ENCODE data around the gene CDKN2B-AS1. TPM values are rescaled to one million over a fixed set of nuclear protein-coding genes. Genes with fewer than 3 reads are reported as not detected.

CDKN2B-AS1 gene
- total RNA-seq, 1 experiment from 2014 or later, result 0.24 TPM

- ATAC-seq, result no peak
- Mint-ChIP-seq H3K27ac (no peak overlapping the region), H3K36me3 (no peaks in the 10 kb centered on the region), H3K27me3 (ENCODE audit: low read depth) (no peaks in the 10 kb centered on the region), H3K4me3 (no peak overlapping the region), H3K4me1 (peaks cover 19% of the 10 kb centered on the region), H3K9me3 (no peaks in the 10 kb centered on the region)
- TF ChIP-seq TP53 (CRISPR knock-in tag; IDR thresholded peaks at IDR 0.05) (no peak), NR1H2 (CRISPR knock-in tag; IDR thresholded peaks at IDR 0.05) (no peak), ZSCAN18 (CRISPR knock-in tag; IDR thresholded peaks at IDR 0.05) (no peak), AFF4 (CRISPR knock-in tag; IDR thresholded peaks at IDR 0.05; ENCODE audit: borderline replicate concordance) (no peak)
- DNase-seq (ENCODE audit: low spot score), result no peak
- POLR2A ChIA-PET, result no interaction called here
- CTCF ChIA-PET, result no interaction called here
Measured at GRCh38 chr9:22098643-22099332, 104.2 kb downstream of the CDKN2B-AS1 start.

DNA sequence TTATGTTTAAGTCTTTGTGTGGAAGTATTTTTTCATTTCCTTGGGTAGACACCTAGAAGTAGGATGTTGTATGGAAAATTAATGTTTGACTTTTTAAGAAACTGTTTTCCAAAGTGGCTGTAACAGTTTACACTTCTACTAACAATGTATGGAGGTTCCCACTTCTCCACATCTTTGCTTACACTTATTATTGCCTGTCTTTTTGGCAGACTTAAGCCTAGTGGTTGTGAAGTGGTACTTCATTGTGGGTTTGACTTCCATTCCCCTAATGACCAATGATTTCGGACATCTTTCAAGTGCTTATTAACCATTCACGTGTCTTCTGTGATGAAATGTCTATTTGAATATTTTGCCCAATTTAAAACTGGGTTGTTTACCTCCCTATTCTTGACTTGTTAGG is 106.0 kb downstream of the CDKN2B-AS1 start:
- ChIA-PET POLR2A (no interaction called here), CTCF (no interaction called here)
- H3K36me3 Mint-ChIP-seq, result no peaks in the 10 kb centered on the region
- no peak overlapping the region for H3K27ac Mint-ChIP-seq
- H3K4me1 Mint-ChIP-seq, result peaks cover 19% of the 10 kb centered on the region
- no peaks in the 10 kb centered on the region for H3K27me3 Mint-ChIP-seq (ENCODE audit: low read depth)
- no peak overlapping the region for H3K4me3 Mint-ChIP-seq
- peak; percentile 26 for ATAC-seq
- no peaks in the 10 kb centered on the region for H3K9me3 Mint-ChIP-seq
- DNase-seq (ENCODE audit: low spot score), result no peak
- TF ChIP-seq PREB (CRISPR knock-in tag; IDR thresholded peaks at IDR 0.05; ENCODE audit: borderline replicate concordance) (no peak), CTCF (IDR thresholded peaks at IDR 0.05) (peak; percentile 51)

GRCh38 chr9:22102146-22103053 is 107.8 kb downstream of the CDKN2B-AS1 start:
- ATAC-seq (no peak), DNase-seq (ENCODE audit: low spot score) (no peak)
- Mint-ChIP-seq H3K36me3 (no peaks in the 10 kb centered on the region), H3K9me3 (no peaks in the 10 kb centered on the region), H3K4me1 (peaks cover 19% of the 10 kb centered on the region), H3K4me3 (no peak overlapping the region), H3K27me3 (ENCODE audit: low read depth) (no peaks in the 10 kb centered on the region), H3K27ac (peak overlapping the region; percentile 51; the same call in 1 of the 2 replicates)
- ChIA-PET POLR2A (interaction anchor here (1.5 kb wide), 1 partner anchor 15 kb away, joined by 3 read pairs; no protein-coding TSS in a partner anchor), CTCF (interaction anchor here (1.0 to 2.7 kb wide), 4 partner anchors 15 to 289 kb away, joined by 4 to 13 read pairs (median 8); partner anchors contain the start of gene CDKN2B)
- no peak for TF ChIP-seq KAT7 (CRISPR knock-in tag; IDR thresholded peaks at IDR 0.05; ENCODE audit: borderline replicate concordance)
- TF ChIP-seq JAZF1 (CRISPR knock-in tag; IDR thresholded peaks at IDR 0.05), result no peak
- no peak for TF ChIP-seq GRHL2 (CRISPR knock-in tag; IDR thresholded peaks at IDR 0.05; ENCODE audit: insufficient replicate concordance, severe bottlenecking)
- no peak for TF ChIP-seq IRF2 (CRISPR knock-in tag; IDR thresholded peaks at IDR 0.05; ENCODE audit: borderline replicate concordance, low read depth)
- no peak for TF ChIP-seq ARID4B (CRISPR knock-in tag; IDR thresholded peaks at IDR 0.05; ENCODE audit: borderline replicate concordance)
